Body of pancreas (tissue), 4 donors: ENCODE data around the gene C2orf72.

Source experiments
- POLR2A ChIP-seq, 3 donors: fragments of 450-650 bp; IDR thresholded peaks; one replicate each; pipeline ENCODE4 v1.6.1; 2016; ENCODE audit warnings: antibody characterized with exemption in 3 of 3, mild to moderate bottlenecking in 2 of 3
- TF ChIP-seq, protein P1 (sequence below), 7 experiments: fragments of 450-650 bp in 4 of 7; fragments of 200-600 bp in 3 of 7; sonication (generic) in 3 of 7; IDR thresholded peaks; one replicate each; pipeline ENCODE4 v1.5.1; 2016 to 2019; ENCODE audit warnings: antibody characterized with exemption in 7 of 7

GRCh38 chr2:231001036-231001435 is 36.3 kb upstream of the C2orf72 start:
- TF ChIP-seq, protein P1, sequence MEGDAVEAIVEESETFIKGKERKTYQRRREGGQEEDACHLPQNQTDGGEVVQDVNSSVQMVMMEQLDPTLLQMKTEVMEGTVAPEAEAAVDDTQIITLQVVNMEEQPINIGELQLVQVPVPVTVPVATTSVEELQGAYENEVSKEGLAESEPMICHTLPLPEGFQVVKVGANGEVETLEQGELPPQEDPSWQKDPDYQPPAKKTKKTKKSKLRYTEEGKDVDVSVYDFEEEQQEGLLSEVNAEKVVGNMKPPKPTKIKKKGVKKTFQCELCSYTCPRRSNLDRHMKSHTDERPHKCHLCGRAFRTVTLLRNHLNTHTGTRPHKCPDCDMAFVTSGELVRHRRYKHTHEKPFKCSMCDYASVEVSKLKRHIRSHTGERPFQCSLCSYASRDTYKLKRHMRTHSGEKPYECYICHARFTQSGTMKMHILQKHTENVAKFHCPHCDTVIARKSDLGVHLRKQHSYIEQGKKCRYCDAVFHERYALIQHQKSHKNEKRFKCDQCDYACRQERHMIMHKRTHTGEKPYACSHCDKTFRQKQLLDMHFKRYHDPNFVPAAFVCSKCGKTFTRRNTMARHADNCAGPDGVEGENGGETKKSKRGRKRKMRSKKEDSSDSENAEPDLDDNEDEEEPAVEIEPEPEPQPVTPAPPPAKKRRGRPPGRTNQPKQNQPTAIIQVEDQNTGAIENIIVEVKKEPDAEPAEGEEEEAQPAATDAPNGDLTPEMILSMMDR (IDR thresholded peaks at IDR 0.05): no peak
- TF ChIP-seq POLR2A (IDR thresholded peaks at IDR 0.05): no peak
